Natural killer cell (primary cell): ENCODE data around the gene ETNK2. TPM values are rescaled to one million over a fixed set of nuclear protein-coding genes. Genes with fewer than 3 reads are reported as not detected.

ENCODE experiments used
- ATAC-seq, 3 donors: fragments of 150-1000 bp in 2 of 3; fragments of 200-7000 bp in 1 of 3; cut with Tn5 transposase; 1 replicate in 1 of 3; 2 replicates in 2 of 3; pipeline ENCODE4 v1.10.0; 2021; ENCODE audit warnings: mild to moderate bottlenecking in 2 of 3, moderate library complexity in 2 of 3
- DNase-seq, 2 donors: peaks; one replicate each; pipeline versions ENCODE4 v3.0.0 to v3.0.0-alpha.2; 2013 to 2021; ENCODE audit warnings: mixed read lengths in 1 of 2
- H3K27ac ChIP-seq: one replicate; pipeline ENCODE4 v1.5.1; 2013; ENCODE audit warnings: mild to moderate bottlenecking, low read length
- H3K27me3 ChIP-seq: one replicate; pipeline ENCODE4 v1.6.1; 2013; ENCODE audit warnings: low read length; ENCODE audit not compliant: control insufficient read depth, insufficient read depth
- H3K36me3 ChIP-seq: one replicate; pipeline ENCODE4 v1.6.1; 2013; ENCODE audit warnings: low read length; ENCODE audit not compliant: control insufficient read depth, insufficient read depth
- H3K4me1 ChIP-seq: one replicate; pipeline ENCODE4 v1.6.1; 2013; ENCODE audit warnings: low read length; ENCODE audit not compliant: control insufficient read depth, insufficient read depth
- H3K4me3 ChIP-seq: one replicate; pipeline ENCODE4 v1.5.1; 2013; ENCODE audit warnings: low read length
- H3K9me3 ChIP-seq: one replicate; pipeline ENCODE4 v1.6.1; 2013; ENCODE audit warnings: low read length; ENCODE audit not compliant: control insufficient read depth, insufficient read depth
- H3K27ac Mint-ChIP-seq, 2 donors: one replicate each; pipeline ENCODE4 v1.8.0; 2022; ENCODE audit warnings: mild to moderate bottlenecking in 2 of 2, mixed read lengths in 2 of 2, moderate library complexity in 1 of 2
- H3K27me3 Mint-ChIP-seq, 2 donors: one replicate each; pipeline ENCODE4 v1.8.0; 2022; ENCODE audit warnings: low read depth in 2 of 2, mixed read lengths in 2 of 2
- H3K36me3 Mint-ChIP-seq: one replicate; pipeline ENCODE4 v1.8.0; 2022; ENCODE audit warnings: mixed read lengths
- H3K4me1 Mint-ChIP-seq, 2 donors: one replicate each; pipeline ENCODE4 v1.8.0; 2022; ENCODE audit warnings: mixed read lengths in 2 of 2
- H3K4me3 Mint-ChIP-seq: one replicate; pipeline ENCODE4 v1.8.0; 2022; ENCODE audit warnings: mild to moderate bottlenecking, moderate library complexity, mixed read lengths
- H3K9me3 Mint-ChIP-seq, 2 donors: one replicate each; pipeline ENCODE4 v1.8.0; 2022; ENCODE audit warnings: mixed read lengths in 2 of 2
- CTCF ChIP-seq: fragments of 200-600 bp; IDR thresholded peaks from one replicate; pipeline ENCODE4 v1.8.0; 2022; ENCODE audit warnings: antibody characterized with exemption
- WGBS: methylation state at CpG from one replicate; pipeline ENCODE4 v1.1.7; 2013; ENCODE audit warnings: missing lambda C conversion rate; ENCODE audit not compliant: insufficient coverage; 5-methylcytosine and 5-hydroxymethylcytosine counted together
- intact Hi-C: fragments of 100-400 bp; cut with micrococcal nuclease; formaldehyde crosslinking; loops from one replicate; pipeline ENCODE4 v1.14.2; 2022
- total RNA-seq, 4 donors: library from RNA; stranded (reverse); fragments of 120-200 nt in 1 of 4; gene quantifications; one replicate each; pipeline versions ENCODE4 v1.2.3 to v1.2.4, GENCODE V29; 2013 to 2022

Gene ETNK2
- total RNA-seq, 3 donors from 2014 or later (not counting 1 experiment from before 2014, with no cell fraction given): 5.1 to 5.8 (median 5.5) TPM

GRCh38 chr1:204192046-204192445, 40.2 kb upstream of the ETNK2 start:
- Histone ChIP-seq H3K36me3 (no peaks in the 10 kb centered on the region), H3K9me3 (no peaks in the 10 kb centered on the region), H3K27ac (no peak overlapping the region), H3K27me3 (peaks cover 2% of the 10 kb centered on the region), H3K4me1 (peaks cover 13% of the 10 kb centered on the region), H3K4me3 (no peak overlapping the region)
- peaks cover 0 to 20% of the 10 kb centered on the region in 2 donors for H3K4me1 Mint-ChIP-seq
- peaks cover 34 to 42% of the 10 kb centered on the region in 2 donors for H3K27me3 Mint-ChIP-seq
- no peak for TF ChIP-seq CTCF
- no peaks in the 10 kb centered on the region for H3K9me3 Mint-ChIP-seq
- intact Hi-C loops: no loop called here
- DNase-seq (no peak), ATAC-seq (no peak)
- no peak overlapping the region for H3K4me3 Mint-ChIP-seq
- no peaks in the 10 kb centered on the region for H3K36me3 Mint-ChIP-seq
- no peak overlapping the region for H3K27ac Mint-ChIP-seq
- WGBS: 88% methylated on average over 2 of the region's 2 CpGs

GRCh38 chr1:204191456-204191855, 39.6 kb upstream of the ETNK2 start:
- H3K4me3 Mint-ChIP-seq: no peak overlapping the region
- no peaks in the 10 kb centered on the region for H3K36me3 ChIP-seq
- DNase-seq: no peak
- no peaks in the 10 kb centered on the region for H3K9me3 Mint-ChIP-seq
- 89% methylated on average over 7 of the region's 7 CpGs for whole genome bisulfite sequencing
- H3K27ac ChIP-seq: no peak overlapping the region
- H3K4me1 ChIP-seq: peaks cover 13% of the 10 kb centered on the region
- H3K36me3 Mint-ChIP-seq: no peaks in the 10 kb centered on the region
- H3K27me3 Mint-ChIP-seq: peaks cover 39 to 47% of the 10 kb centered on the region in 2 donors
- H3K4me1 Mint-ChIP-seq: peaks cover 0 to 20% of the 10 kb centered on the region in 2 donors
- H3K9me3 ChIP-seq: no peaks in the 10 kb centered on the region
- no peak overlapping the region for H3K4me3 ChIP-seq
- no peak overlapping the region for H3K27ac Mint-ChIP-seq
- intact Hi-C loops: no loop called here
- peaks cover 2% of the 10 kb centered on the region for H3K27me3 ChIP-seq
- no peak for ATAC-seq
- no peak for TF ChIP-seq CTCF

- H3K27me3 ChIP-seq: peaks cover 2% of the 10 kb centered on the region
- intact Hi-C loops: no loop called here
- no peak overlapping the region for H3K4me3 ChIP-seq
- no peak overlapping the region for H3K27ac Mint-ChIP-seq
- no peaks in the 10 kb centered on the region for H3K36me3 Mint-ChIP-seq
- H3K4me3 Mint-ChIP-seq: no peak overlapping the region
- peak in 1 of 2 donors; percentile 65 for DNase-seq
- 14% methylated on average over 43 of the region's 44 CpGs for WGBS
- no peak for TF ChIP-seq CTCF
- peaks cover 13% of the 10 kb centered on the region for H3K4me1 ChIP-seq
- no peaks in the 10 kb centered on the region for H3K36me3 ChIP-seq
- peaks cover 0 to 20% of the 10 kb centered on the region in 2 donors for H3K4me1 Mint-ChIP-seq
- no peaks in the 10 kb centered on the region for H3K9me3 Mint-ChIP-seq
- H3K27me3 Mint-ChIP-seq: peaks cover 39 to 47% of the 10 kb centered on the region in 2 donors
- H3K9me3 ChIP-seq: no peaks in the 10 kb centered on the region
- ATAC-seq: peak in 2 of 3 donors; percentile 54 to 74
- H3K27ac ChIP-seq: no peak overlapping the region
These were observed 38.7 kb upstream of the ETNK2 start for GRCh38 chr1:204190212-204191211.
